ENCODE results near the gene PKMYT1.
"Not testable (repeated sequence)": the region's sequence is repeated elsewhere in the genome, so short reads cannot be mapped to it uniquely, and the experiment has no call there.

Gene PKMYT1

DNA sequence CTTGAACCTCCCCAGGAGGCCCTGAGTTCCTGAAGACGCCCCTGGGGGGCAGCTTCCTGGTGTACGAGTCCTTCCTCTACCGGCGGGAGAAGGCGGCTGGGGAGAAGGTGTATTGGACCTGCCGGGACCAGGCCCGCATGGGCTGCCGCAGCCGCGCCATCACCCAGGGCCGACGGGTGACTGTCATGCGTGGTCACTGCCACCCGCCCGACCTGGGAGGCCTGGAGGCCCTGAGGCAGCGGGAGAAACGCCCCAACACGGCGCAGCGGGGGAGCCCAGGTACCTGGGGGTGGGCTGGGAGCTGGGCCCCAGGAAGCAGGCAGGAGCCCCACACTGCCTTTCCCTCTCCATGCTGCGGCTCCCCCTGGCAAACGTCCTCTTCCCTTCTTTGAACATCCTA is 46.5 kb downstream of the PKMYT1 start:
- DNase-seq (ENCODE audit: low read depth in 2 of 2) = no peak

DNA sequence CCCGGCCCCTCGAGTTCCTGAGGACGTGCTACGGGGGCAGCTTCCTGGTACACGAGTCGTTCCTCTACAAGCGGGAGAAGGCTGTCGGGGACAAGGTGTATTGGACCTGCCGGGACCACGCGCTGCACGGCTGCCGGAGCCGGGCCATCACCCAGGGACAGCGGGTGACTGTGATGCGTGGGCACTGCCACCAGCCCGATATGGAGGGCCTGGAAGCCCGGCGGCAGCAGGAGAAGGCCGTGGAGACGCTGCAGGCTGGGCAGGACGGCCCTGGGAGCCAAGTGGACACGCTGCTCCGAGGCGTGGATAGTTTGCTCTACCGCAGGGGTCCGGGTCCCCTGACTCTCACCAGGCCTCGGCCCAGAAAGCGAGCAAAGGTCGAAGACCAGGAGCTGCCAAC is 47.1 kb downstream of the PKMYT1 start:
- DNase-seq (ENCODE audit: low read depth in 2 of 2) = no peak

DNA sequence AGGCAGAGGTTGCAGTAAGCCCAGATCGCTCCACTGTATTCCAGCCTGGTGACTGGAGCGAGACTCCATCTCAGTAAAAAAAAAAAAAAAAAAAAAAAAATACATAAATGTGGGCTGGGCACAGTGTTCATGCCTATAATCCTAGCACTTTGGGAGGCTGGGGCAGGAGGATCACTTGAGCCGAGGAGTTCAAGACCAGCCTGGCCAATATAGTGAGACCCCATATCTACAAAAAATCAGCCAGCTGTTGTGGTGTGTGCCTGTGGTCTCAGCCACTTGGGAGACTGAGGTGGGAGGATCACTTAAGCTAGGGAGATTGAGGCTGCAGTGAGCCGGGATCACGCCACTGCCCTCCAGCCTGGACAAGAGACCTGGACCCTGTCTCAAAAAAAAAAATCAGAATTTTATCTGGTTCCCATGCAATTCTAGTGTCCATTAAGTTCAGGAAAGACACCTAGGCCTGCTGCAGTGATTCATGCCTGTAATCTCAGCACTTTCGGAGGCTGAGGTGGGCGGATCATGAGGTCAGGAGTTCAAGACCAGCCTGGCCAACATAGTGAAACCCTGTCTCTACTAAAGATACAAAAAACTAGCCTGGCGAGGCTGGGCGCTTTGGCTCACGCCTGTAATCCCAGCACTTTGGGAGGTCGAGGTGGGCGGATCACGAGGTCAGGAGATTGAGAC is 48.9 kb downstream of the PKMYT1 start:
- DNase-seq (ENCODE audit: low read depth in 2 of 2) = not testable (repeated sequence)

DNA sequence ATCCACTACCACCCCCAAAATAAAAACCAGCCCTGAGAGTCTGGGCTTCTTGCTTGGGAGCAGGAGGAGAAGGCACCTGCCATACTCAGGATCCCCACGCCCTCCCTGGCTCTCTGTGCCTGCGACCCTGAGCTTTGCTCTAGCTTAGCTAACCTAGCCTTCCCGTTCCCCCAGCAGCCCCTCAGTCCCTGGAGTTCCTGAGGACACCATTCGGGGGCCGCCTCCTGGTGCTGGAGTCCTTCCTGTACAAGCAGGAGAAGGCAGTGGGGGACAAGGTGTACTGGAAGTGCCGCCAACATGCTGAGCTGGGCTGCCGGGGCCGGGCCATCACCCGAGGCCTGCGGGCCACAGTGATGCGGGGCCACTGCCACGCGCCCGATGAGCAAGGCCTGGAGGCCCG is 50.0 kb downstream of the PKMYT1 start:
- DNase-seq (ENCODE audit: low read depth in 2 of 2) = no peak

DNA sequence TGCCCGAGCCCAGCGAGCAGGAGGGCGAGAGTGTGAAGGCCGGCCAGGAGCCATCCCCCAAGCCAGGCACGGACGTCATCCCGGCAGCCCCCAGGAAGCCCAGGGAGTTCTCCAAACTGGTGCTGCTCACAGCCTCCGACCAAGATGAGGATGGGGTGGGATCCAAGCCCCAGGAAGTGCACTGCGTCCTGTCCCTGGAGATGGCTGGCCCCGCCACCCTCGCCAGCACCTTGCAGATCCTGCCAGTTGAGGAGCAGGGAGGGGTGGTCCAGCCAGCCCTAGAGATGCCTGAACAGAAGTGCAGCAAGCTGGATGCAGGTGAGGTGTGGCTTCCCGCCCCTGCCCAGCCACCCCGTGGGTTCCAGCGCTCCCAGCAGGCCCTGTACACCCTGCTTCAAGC is 50.6 kb downstream of the PKMYT1 start:
- no peak for DNase-seq (ENCODE audit: low read depth in 2 of 2)

DNA sequence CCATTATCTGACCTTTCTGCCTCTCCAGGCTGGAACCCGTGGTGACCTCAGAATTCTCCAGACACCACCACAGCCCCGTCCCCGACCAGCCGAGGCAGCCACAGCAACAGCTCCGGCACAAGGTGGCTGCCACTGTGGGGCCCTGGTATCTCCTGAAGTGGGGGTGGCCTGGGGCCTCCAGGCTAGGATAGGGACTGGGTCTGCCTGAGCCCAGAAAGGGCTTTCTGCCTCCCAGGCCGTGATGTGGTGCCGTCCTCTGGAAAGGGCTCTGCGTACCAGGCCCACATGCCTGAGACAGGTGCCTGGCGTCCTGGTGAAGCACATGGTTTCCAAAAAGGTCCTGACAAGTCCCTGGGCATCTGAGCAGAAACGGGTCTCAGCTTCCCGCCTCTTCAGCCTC is 51.5 kb downstream of the PKMYT1 start:
- DNase-seq (ENCODE audit: low read depth in 2 of 2) = no peak

DNA sequence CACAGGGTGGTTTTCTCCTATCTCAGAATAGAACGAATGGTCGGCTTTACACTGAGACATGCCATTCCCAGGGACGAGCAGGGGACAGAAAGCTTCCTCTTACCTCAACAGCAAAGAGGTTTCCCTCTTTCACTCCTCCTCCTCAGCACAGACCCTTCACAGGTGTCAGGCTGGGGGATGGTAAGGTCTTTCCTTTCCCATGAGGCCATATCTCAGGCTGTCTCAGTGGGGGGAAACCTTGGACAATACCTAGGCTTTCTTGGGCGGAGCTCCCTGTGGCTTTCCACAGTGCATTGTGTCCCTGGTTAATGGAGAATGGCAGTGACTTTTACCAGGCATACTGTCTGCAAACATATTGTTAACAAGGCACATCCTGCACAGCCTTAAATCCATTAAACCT is 52.1 kb downstream of the PKMYT1 start:
- DNase-seq (ENCODE audit: low read depth in 2 of 2) = not testable (repeated sequence)

DNA sequence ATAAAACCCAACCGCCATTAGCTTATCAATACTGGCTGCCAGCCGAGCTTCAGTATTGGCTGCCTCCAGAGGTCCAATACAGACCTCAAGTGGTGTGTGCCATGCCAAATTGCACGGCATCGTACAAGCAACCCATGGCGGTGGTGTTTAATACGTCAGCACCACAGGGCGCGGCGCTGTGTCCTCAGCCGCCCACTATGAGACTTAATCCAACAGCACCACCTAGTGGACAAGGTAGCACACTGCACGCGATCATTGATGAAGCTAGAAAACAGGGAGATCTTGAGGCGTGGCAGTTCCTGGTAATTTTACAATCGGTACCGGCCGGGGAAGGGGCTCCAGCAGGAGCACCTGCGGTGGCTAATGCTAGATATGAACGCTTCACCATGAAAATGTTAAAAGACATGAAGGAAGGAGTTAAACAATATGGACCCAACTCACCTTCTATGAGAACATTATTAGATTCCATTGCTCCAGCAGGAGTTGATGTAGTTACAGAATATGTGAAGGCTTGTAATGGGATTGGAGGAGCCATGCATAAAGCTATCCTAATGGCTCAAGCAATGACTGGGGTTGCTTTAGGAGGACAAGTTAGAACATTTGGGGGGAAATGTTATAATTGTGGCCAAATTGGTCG is 53.1 kb downstream of the PKMYT1 start:
- DNase-seq (ENCODE audit: low read depth in 2 of 2) = peak; percentile 73 to 87

DNA sequence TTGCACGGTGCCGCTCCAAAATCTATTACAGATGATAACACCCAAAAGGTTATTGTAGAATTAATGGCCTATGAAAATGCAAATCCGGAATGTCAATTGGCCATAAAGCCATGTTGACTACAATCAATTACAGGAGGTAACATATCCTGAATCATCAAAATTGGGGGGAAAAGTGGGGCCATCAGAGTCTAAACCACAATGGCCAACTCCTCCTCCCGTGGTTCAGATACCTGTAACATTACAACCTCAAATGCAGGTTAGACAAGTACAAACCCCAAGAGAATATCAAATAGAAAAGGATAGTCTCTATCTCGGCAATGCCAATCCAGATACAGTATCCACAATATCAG is 53.6 kb downstream of the PKMYT1 start:
- no peak for DNase-seq (ENCODE audit: low read depth in 2 of 2)

DNA sequence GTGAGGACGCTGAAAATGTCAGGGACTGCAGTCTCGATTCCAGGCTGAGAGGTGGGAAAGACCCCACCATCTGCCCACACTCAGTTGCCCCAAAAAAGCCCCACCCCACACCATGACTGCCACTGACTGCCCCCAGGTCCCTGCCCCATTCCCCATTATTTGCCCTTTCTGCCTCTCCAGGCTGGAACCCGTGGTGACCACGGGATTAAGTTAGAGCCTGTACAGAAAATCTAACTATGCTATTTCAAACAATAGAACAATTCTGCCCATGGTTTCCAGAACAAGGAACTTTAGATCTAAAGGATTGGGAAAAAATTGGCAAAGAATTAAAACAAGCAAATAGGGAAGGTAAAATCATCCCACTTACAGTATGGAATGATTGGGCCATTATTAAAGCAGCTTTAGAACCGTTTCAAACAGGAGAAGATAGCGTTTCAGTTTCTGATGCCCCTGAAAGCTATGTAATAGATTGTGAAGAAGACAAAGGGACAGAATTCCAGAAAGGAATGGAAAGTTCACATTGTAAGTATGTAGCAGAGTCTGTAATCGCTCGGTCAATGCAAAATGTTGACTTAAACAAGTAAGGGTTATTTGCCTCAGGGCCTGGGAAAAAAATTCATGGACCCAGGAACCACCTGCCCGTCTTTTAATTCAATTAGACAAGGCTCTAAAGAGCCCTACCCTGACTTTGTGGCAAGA is 54.1 kb downstream of the PKMYT1 start:
- DNase-seq (ENCODE audit: low read depth in 2 of 2) = no peak

DNA sequence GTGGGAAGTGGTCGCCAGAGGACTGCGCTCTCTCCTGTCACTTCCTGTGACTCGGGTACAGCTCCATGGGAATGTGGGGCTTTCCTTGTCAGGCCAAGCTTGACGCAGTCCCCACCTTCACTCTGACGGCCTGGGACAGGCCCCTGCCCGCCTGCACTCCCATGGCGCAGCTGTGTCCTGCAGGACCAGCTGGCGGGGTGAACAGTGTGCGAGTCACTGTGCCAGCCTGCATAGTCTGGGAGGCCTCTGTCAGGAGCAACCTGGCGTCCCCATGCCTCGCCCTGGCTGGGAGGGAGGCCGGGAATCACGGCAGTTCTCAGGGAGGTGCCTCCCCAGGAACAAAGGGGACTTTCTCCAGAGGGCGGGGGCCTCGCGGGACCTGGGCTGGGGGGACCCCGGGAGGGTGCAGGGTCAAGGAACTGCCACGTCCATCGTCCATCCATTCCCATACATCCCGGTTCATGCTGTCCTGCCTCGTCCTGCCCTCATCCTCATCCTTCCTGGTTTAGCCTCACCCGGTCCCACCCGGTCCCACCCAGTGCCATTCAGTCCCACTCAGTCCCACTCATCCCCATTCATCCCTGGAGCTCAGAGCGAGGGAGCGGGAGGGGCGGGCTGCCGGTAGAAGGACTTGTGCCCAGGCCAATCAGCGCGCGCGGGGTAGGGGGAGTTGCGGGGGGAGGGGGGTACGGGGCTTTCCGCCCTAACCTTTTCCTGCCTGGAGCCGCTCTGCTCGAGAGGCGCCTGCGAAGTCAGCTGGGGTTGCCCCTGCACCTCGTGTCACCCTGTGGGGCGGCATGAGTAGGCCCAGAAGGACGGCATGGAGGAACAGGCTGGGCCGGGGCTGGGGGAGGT is 55.1 kb downstream of the PKMYT1 start:
- no peak for DNase-seq (ENCODE audit: low read depth in 2 of 2)

DNA sequence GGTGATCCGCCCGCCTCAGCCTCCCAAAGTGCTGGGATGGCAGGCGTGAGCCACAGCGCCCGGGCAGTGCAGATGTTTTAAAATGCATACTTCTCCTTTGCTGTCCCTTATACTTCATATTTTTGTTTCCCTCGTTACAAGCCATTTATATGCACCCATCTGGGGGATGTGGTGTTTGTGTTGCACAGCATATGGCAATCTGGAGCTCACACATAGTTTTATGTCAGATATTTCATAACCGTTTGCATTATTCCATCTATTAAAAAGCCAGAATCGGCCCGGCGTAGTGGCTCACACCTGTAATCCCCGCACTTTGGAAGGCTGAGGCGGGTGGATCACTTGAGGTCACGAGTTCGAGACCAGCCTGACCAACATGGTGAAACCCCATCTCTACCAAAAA is 56.8 kb downstream of the PKMYT1 start:
- DNase-seq (ENCODE audit: low read depth in 2 of 2) = no peak

Measured in stimulated activated CD4-positive, alpha-beta T cell treated with anti-CD3 and anti-CD28 coated beads, Interleukin-12 subunit alpha, Interleukin-12 subunit beta, amount 100 ng/mL, for 24 hours (primary cell).